ENCODE measurements around the gene ZFP82.
A peak's percentile ranks its signal among the peaks of the same experiment; 100 is the strongest.

- TF ChIP-seq ZSCAN30 (tag by site-specific recombination; IDR thresholded peaks at IDR 0.05) (no peak), ZNF350 (tag by site-specific recombination; IDR thresholded peaks at IDR 0.05) (no peak), ZNF670 (tag by site-specific recombination; IDR thresholded peaks at IDR 0.05; ENCODE audit: low read depth) (no peak), CTCF (tag by site-specific recombination; IDR thresholded peaks at IDR 0.05) (no peak), ZBTB10 (tag by site-specific recombination; IDR thresholded peaks at IDR 0.05) (no peak), HOXD13 (CRISPR knock-in tag; IDR thresholded peaks at IDR 0.05; ENCODE audit: borderline replicate concordance) (no peak), ZNF311 (tag by site-specific recombination; IDR thresholded peaks at IDR 0.05; ENCODE audit: borderline replicate concordance) (no peak), PATZ1 (tag by site-specific recombination; IDR thresholded peaks at IDR 0.05) (no peak), ZNF366 (tag by site-specific recombination; conservative IDR thresholded peaks at IDR 0.05) (peak; percentile 94), RBAK (tag by site-specific recombination; IDR thresholded peaks at IDR 0.05) (no peak)
- TF ChIP-seq, protein P1, sequence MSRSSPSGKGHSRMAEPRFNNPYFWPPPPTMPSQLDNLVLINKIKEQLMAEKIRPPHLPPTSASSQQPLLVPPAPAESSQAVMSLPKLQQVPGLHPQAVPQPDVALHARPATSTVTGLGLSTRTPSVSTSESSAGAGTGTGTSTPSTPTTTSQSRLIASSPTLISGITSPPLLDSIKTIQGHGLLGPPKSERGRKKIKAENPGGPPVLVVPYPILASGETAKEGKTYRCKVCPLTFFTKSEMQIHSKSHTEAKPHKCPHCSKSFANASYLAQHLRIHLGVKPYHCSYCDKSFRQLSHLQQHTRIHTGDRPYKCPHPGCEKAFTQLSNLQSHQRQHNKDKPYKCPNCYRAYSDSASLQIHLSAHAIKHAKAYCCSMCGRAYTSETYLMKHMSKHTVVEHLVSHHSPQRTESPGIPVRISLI (tag by site-specific recombination; IDR thresholded peaks at IDR 0.05): no peak
These were observed 46.6 kb downstream of the ZFP82 start for GRCh38 chr19:36371886-36372285.

Data from HEK293 (cell line).